IMR-90 (cell line): ENCODE measurements around the gene ARHGEF7. TPM values are rescaled to one million over a fixed set of nuclear protein-coding genes. Genes with fewer than 3 reads are reported as not detected.

Experiments used
- ATAC-seq: fragments of 200-7000 bp; cut with Tn5 transposase; 2 replicates; pipeline ENCODE4 v1.9.1; 2020; ENCODE audit warnings: low read depth, mild to moderate bottlenecking, moderate library complexity
- BruUV-seq: library from RNA; stranded (reverse); fragments of 400-500 nt; replicated peaks from 2 replicates; lab custom pipeline; 2021; lab: Mats Ljungman, UMichigan
- CTCF ChIA-PET: fragments of 300-600 bp; formaldehyde crosslinking; extraction: SDS; loops from one replicate; lab custom pipeline; 2021; ENCODE audit warnings: antibody characterized with exemption; lab: Yijun Ruan, JAX
- POLR2A ChIA-PET: fragments of 300-600 bp; sonication (Branson Sonifier 250); formaldehyde crosslinking; loops from one replicate; lab custom pipeline; 2022; ENCODE audit warnings: antibody characterized with exemption; ENCODE audit not compliant: unreplicated experiment; lab: Charles Lee
- DNase-seq: peaks from one replicate; pipeline ENCODE4 v3.0.0; 2013
- H2AFZ ChIP-seq: replicated peaks from 2 replicates; pipeline ENCODE3; 2013; ENCODE audit warnings: low read length, mild to moderate bottlenecking; ENCODE audit not compliant: poor library complexity
- H2AK5ac ChIP-seq: 2 replicates; pipeline ENCODE4 v1.6.1; 2013; ENCODE audit warnings: low read depth, low read length, inconsistent platforms
- H2AK9ac ChIP-seq: replicated peaks from 2 replicates; pipeline ENCODE3; 2013; ENCODE audit warnings: mild to moderate bottlenecking, low read depth, low read length, moderate library complexity; ENCODE audit not compliant: poor library complexity
- H2BK120ac ChIP-seq: 2 replicates; pipeline ENCODE4 v1.6.1; 2013; ENCODE audit warnings: low read depth, low read length, inconsistent platforms
- H2BK15ac ChIP-seq: 3 replicates; pipeline ENCODE4 v1.6.1; 2013; ENCODE audit warnings: low read depth, low read length, inconsistent platforms
- H2BK20ac ChIP-seq: 2 replicates; pipeline ENCODE4 v1.6.1; 2013; ENCODE audit warnings: low read depth, mild to moderate bottlenecking, inconsistent platforms, low read length, moderate library complexity
- H2BK5ac ChIP-seq: 2 replicates; pipeline ENCODE4 v1.6.1; 2013; ENCODE audit warnings: mild to moderate bottlenecking, low read depth, low read length, inconsistent platforms; ENCODE audit not compliant: poor library complexity, severe bottlenecking
- H3K14ac ChIP-seq: replicated peaks from 2 replicates; pipeline ENCODE4 v1.6.1; 2013; ENCODE audit warnings: low read depth, low read length, inconsistent platforms
- H3K18ac ChIP-seq: 2 replicates; pipeline ENCODE4 v1.6.1; 2013; ENCODE audit warnings: low read depth, low read length, control low read depth
- H3K23ac ChIP-seq: 2 replicates; pipeline ENCODE4 v1.6.1; 2013; ENCODE audit warnings: low read depth, low read length, inconsistent platforms
- H3K27ac ChIP-seq: 2 replicates; pipeline ENCODE4 v1.5.1; 2013; ENCODE audit warnings: mild to moderate bottlenecking, control low read depth, low read length; ENCODE audit not compliant: insufficient read depth
- H3K27me3 ChIP-seq: 2 replicates; pipeline ENCODE4 v1.6.1; 2013; ENCODE audit warnings: low read length; ENCODE audit not compliant: control insufficient read depth, insufficient read depth
- H3K36me3 ChIP-seq: 2 replicates; pipeline ENCODE4 v1.6.1; 2013; ENCODE audit warnings: low read length, mixed read lengths; ENCODE audit not compliant: control insufficient read depth, insufficient read depth
- H3K4ac ChIP-seq: 2 replicates; pipeline ENCODE4 v1.6.1; 2013; ENCODE audit warnings: low read depth, low read length, inconsistent platforms
- H3K4me1 ChIP-seq: 2 replicates; pipeline ENCODE4 v1.6.1; 2013; ENCODE audit warnings: low read length, mixed read lengths; ENCODE audit not compliant: control insufficient read depth, insufficient read depth
- H3K4me2 ChIP-seq: 2 replicates; pipeline ENCODE4 v1.6.1; 2013; ENCODE audit warnings: low read depth, mild to moderate bottlenecking, control low read depth, low read length, moderate library complexity
- H3K4me3 ChIP-seq: 2 replicates; pipeline ENCODE4 v1.5.1; 2013; ENCODE audit warnings: low read depth, mild to moderate bottlenecking, control low read depth, low read length, moderate library complexity; ENCODE audit not compliant: insufficient read depth
- H3K56ac ChIP-seq: 2 replicates; pipeline ENCODE4 v1.6.1; 2013; ENCODE audit warnings: low read length, inconsistent platforms; ENCODE audit not compliant: insufficient read depth; ENCODE audit errors: extremely low read depth
- H3K79me1 ChIP-seq, 2 experiments: 2 replicates each; pipeline ENCODE4 v1.6.1; 2013; ENCODE audit warnings: low read length in 2 of 2, inconsistent platforms in 1 of 2, low read depth in 1 of 2
- H3K9ac ChIP-seq: 2 replicates; pipeline ENCODE4 v1.6.1; 2013; ENCODE audit warnings: low read depth, low read length, control low read depth
- H3K9me1 ChIP-seq: 2 replicates; pipeline ENCODE4 v1.6.1; 2013; ENCODE audit warnings: low read length, inconsistent platforms; ENCODE audit not compliant: insufficient read depth
- H3K9me3 ChIP-seq: 2 replicates; pipeline ENCODE4 v1.6.1; 2013; ENCODE audit warnings: low read length; ENCODE audit not compliant: control insufficient read depth, insufficient read depth
- H4K20me1 ChIP-seq: 2 replicates; pipeline ENCODE4 v1.6.1; 2013; ENCODE audit warnings: low read length, inconsistent platforms; ENCODE audit not compliant: insufficient read depth
- H4K5ac ChIP-seq: 2 replicates; pipeline ENCODE4 v1.6.1; 2013; ENCODE audit warnings: mild to moderate bottlenecking, low read depth, low read length, control low read depth
- H4K8ac ChIP-seq, 2 experiments: 2 replicates each; pipeline ENCODE4 v1.6.1; 2013; ENCODE audit warnings: low read depth in 2 of 2, low read length in 2 of 2, control low read depth in 1 of 2, inconsistent platforms in 1 of 2
- H4K91ac ChIP-seq: 2 replicates; pipeline ENCODE4 v1.6.1; 2013; ENCODE audit warnings: low read depth, low read length, inconsistent platforms; ENCODE audit not compliant: insufficient read depth
- CEBPB ChIP-seq: IDR thresholded peaks from 2 replicates; pipeline ENCODE4 v1.6.1; 2012; ENCODE audit warnings: low read depth, low read length, improper control_type of control experiment
- CHD1 ChIP-seq: IDR thresholded peaks from 2 replicates; pipeline ENCODE4 v1.6.1; 2012; ENCODE audit warnings: low read depth, low read length, improper control_type of control experiment
- NFE2L2 ChIP-seq: fragments of 150-350 bp; IDR thresholded peaks from 2 replicates; pipeline ENCODE4 v1.6.1; 2016; ENCODE audit warnings: low read depth, mild to moderate bottlenecking, low read length
- RAD21 ChIP-seq: IDR thresholded peaks from 2 replicates; pipeline ENCODE4 v1.6.1; 2012; ENCODE audit warnings: low read length, improper control_type of control experiment
- WGBS, 2 experiments: methylation state at CpG; one replicate each; pipeline versions ENCODE4 v1.1.5 to v1.1.7; 2013; ENCODE audit warnings: missing lambda C conversion rate in 2 of 2; ENCODE audit not compliant: insufficient read length in 1 of 2; ENCODE audit errors: extremely low coverage in 2 of 2; 5-methylcytosine and 5-hydroxymethylcytosine counted together
- dilution Hi-C: fragments of 300-500 bp; cut with HindIII; formaldehyde crosslinking; loops from one replicate; pipeline ENCODE4 v1.14.3; 2018; ENCODE audit warnings: low sequenced_read_pairs; ENCODE audit not compliant: unreplicated experiment
- in situ Hi-C: fragments of 300-500 bp; cut with MboI; formaldehyde crosslinking; loops from 3 replicates; pipeline ENCODE4 v1.14.3; 2019; ENCODE audit warnings: low sequenced_read_pairs, inconsistent platforms, mixed read lengths
- intact Hi-C: fragments of 100-400 bp; cut with micrococcal nuclease; formaldehyde crosslinking; loops from 2 replicates; pipeline ENCODE4 v1.10.0; 2022
- polyA plus RNA-seq, 3 experiments: library from polyadenylated mRNA; depleted of rRNA; stranded (reverse); fragments of >200 nt; gene quantifications; 2 replicates each; pipeline ENCODE4 v1.2.3, GENCODE V29; 2012; ENCODE audit warnings: low replicate concordance in 1 of 3
- total RNA-seq: library from RNA; depleted of rRNA; stranded (reverse); fragments of >200 nt; gene quantifications from 2 replicates; pipeline ENCODE4 v1.2.3, GENCODE V29; 2012

The ARHGEF7 gene
- total and polyA plus RNA-seq, 2 of the 4 experiments (the other 2 are of a cell fraction): 32.9 to 59.0 TPM

- H3K23ac ChIP-seq: no peak overlapping the region
- no peaks in the 10 kb centered on the region for H4K20me1 ChIP-seq
- no peaks in the 10 kb centered on the region for H3K36me3 ChIP-seq
- H3K9me1 ChIP-seq: 0 out of 2 replicates have a peak, but pooled peaks cover 3% of the 10 kb centered on the region
- intact Hi-C loops (no loop called here), dilution Hi-C loops (no loop called here), in situ Hi-C loops (no loop called here)
- no peak overlapping the region for H3K4ac ChIP-seq
- no peak overlapping the region for H3K4me2 ChIP-seq
- H2BK5ac ChIP-seq: no peak overlapping the region
- H4K91ac ChIP-seq: no peak overlapping the region
- WGBS, 2 experiments: 88% methylated on average over 3 of the region's 9 CpGs; no CpG with 5 or more reads in 1 of the 2 experiments
- H2AK5ac ChIP-seq: no peak overlapping the region
- DNase-seq (no peak), ATAC-seq (no peak)
- peaks cover 49% of the 10 kb centered on the region for H3K27me3 ChIP-seq
- H4K5ac ChIP-seq: no peak overlapping the region
- no peak overlapping the region for H3K14ac ChIP-seq
- CTCF ChIA-PET: no interaction called here
- H3K56ac ChIP-seq: no peak overlapping the region
- H2BK120ac ChIP-seq: no peak overlapping the region
- no peak overlapping the region for H4K8ac ChIP-seq
- H3K4me3 ChIP-seq: no peak overlapping the region
- H3K18ac ChIP-seq: no peak overlapping the region
- TF ChIP-seq CEBPB: peak; percentile 40; the same call in 1 of the 2 replicates
- TF ChIP-seq NFE2L2: no peak
- TF ChIP-seq RAD21: no peak
- no peak for TF ChIP-seq CHD1
- H2BK15ac ChIP-seq: no peak overlapping the region
- no TSS peak for BruUV-seq
- POLR2A ChIA-PET: no interaction called here
- no peak overlapping the region for H3K27ac ChIP-seq
- no peaks in the 10 kb centered on the region for H3K79me1 ChIP-seq
- no peaks in the 10 kb centered on the region for H3K9me3 ChIP-seq
- no peak overlapping the region for H2AFZ ChIP-seq
- no peak overlapping the region for H3K9ac ChIP-seq
- H3K4me1 ChIP-seq: peaks cover 9% of the 10 kb centered on the region; the same call in 1 of the 2 replicates
- H2BK20ac ChIP-seq: no peak overlapping the region
- no peak overlapping the region for H2AK9ac ChIP-seq
Observed at GRCh38 chr13:111118898-111119607, 3.9 kb downstream of the ARHGEF7 start.
